Neural cell (in vitro differentiated cells): ENCODE results near the gene STAT3. TPM values are rescaled to one million over a fixed set of nuclear protein-coding genes. Genes with fewer than 3 reads are reported as not detected.
"Not testable (repeated sequence)": the region's sequence is repeated elsewhere in the genome, so short reads cannot be mapped to it uniquely, and the experiment has no call there.

ENCODE experiments used
- H2AFZ ChIP-seq: fragments of 200-600, 300-800 bp; sonication (generic), shearing (Covaris generic); 2 replicates; pipeline ENCODE4 v1.6.0; 2014; ENCODE audit warnings: low read depth, mild to moderate bottlenecking, antibody characterized with exemption, low read length, moderate library complexity
- H3F3A ChIP-seq: fragments of 200-600 bp; shearing (Covaris generic); 2 replicates; pipeline ENCODE4 v1.6.1; 2016; ENCODE audit warnings: mild to moderate bottlenecking, moderate library complexity, mixed read lengths, antibody characterized with exemption, low read length; ENCODE audit not compliant: insufficient read depth, poor library complexity, severe bottlenecking
- H3K27ac ChIP-seq: fragments of 200-600, 300-800 bp; sonication (generic), shearing (Covaris generic); 2 replicates; pipeline ENCODE4 v1.5.1; 2014; ENCODE audit warnings: mild to moderate bottlenecking, low read length, moderate library complexity
- H3K27me3 ChIP-seq: fragments of 300-800, 200-600 bp; sonication (generic), shearing (Covaris generic); 2 replicates; pipeline ENCODE4 v1.6.0; 2014; ENCODE audit warnings: mild to moderate bottlenecking, low read depth, low read length, moderate library complexity; ENCODE audit not compliant: insufficient read depth
- H3K36me3 ChIP-seq: fragments of 300-800, 200-600 bp; sonication (generic), shearing (Covaris generic); 2 replicates; pipeline ENCODE4 v1.5.1; 2014; ENCODE audit warnings: mild to moderate bottlenecking, antibody characterized with exemption, low read length, moderate library complexity; ENCODE audit not compliant: insufficient read depth
- H3K4me2 ChIP-seq: fragments of 300-800, 200-600 bp; sonication (generic), shearing (Covaris generic); 2 replicates; pipeline ENCODE4 v1.6.0; 2014; ENCODE audit warnings: mild to moderate bottlenecking, low read length
- H3K4me3 ChIP-seq: fragments of 300-800, 200-600 bp; sonication (generic), shearing (Covaris generic); 2 replicates; pipeline ENCODE4 v1.5.1; 2014; ENCODE audit warnings: mild to moderate bottlenecking, low read length, moderate library complexity
- H3K79me2 ChIP-seq: fragments of 200-600 bp; shearing (Covaris generic); replicated peaks from 2 replicates; pipeline ENCODE4 v1.6.0; 2014; ENCODE audit warnings: mild to moderate bottlenecking, low read length, moderate library complexity; ENCODE audit not compliant: insufficient read depth
- H3K9ac ChIP-seq: fragments of 300-800, 200-600 bp; sonication (generic), shearing (Covaris generic); 2 replicates; pipeline ENCODE4 v1.6.1; 2016; ENCODE audit warnings: mild to moderate bottlenecking, low read length, mixed read lengths
- H3K9me2 ChIP-seq: fragments of 200-600 bp; shearing (Covaris generic); 2 replicates; pipeline ENCODE4 v1.6.1; 2016; ENCODE audit warnings: mild to moderate bottlenecking, low read length, mixed read lengths; ENCODE audit not compliant: insufficient read depth
- H3K9me3 ChIP-seq: fragments of 200-600, 300-800 bp; sonication (generic), shearing (Covaris generic); 2 replicates; pipeline ENCODE4 v1.6.1; 2016; ENCODE audit warnings: mild to moderate bottlenecking, mixed run types, low read length, moderate library complexity, mixed read lengths
- H4K20me1 ChIP-seq: fragments of 200-600 bp; shearing (Covaris generic); 2 replicates; pipeline ENCODE4 v1.6.1; 2016; ENCODE audit warnings: mild to moderate bottlenecking, mixed run types; ENCODE audit not compliant: insufficient read depth
- CTCF ChIP-seq: fragments of 450-650 bp; IDR thresholded peaks from 2 replicates; pipeline ENCODE4 v1.5.1; 2014; ENCODE audit warnings: antibody characterized with exemption, mild to moderate bottlenecking, moderate library complexity; ENCODE audit not compliant: poor library complexity, severe bottlenecking
- EP300 ChIP-seq: fragments of 450-650 bp; conservative IDR thresholded peaks from 2 replicates; pipeline ENCODE4 v1.6.1; 2014; ENCODE audit warnings: antibody characterized with exemption, mild to moderate bottlenecking, moderate library complexity; ENCODE audit not compliant: poor library complexity, severe bottlenecking
- MXI1 ChIP-seq: fragments of 450-650 bp; conservative IDR thresholded peaks from 2 replicates; pipeline ENCODE4 v1.6.1; 2014; ENCODE audit warnings: antibody characterized with exemption, mild to moderate bottlenecking; ENCODE audit not compliant: poor library complexity, severe bottlenecking
- POLR2AphosphoS5 ChIP-seq: IDR thresholded peaks from 2 replicates; pipeline ENCODE4 v1.6.1; 2012
- RAD21 ChIP-seq: fragments of 450-650 bp; conservative IDR thresholded peaks from 2 replicates; pipeline ENCODE4 v1.6.1; 2014; ENCODE audit warnings: antibody characterized with exemption, mild to moderate bottlenecking, moderate library complexity
- REST ChIP-seq: IDR thresholded peaks from 2 replicates; pipeline ENCODE4 v1.6.1; 2012; ENCODE audit warnings: borderline replicate concordance
- TAF1 ChIP-seq: IDR thresholded peaks from 2 replicates; pipeline ENCODE4 v1.6.1; 2012; ENCODE audit warnings: low read depth
- polyA plus RNA-seq: library from polyadenylated mRNA; depleted of rRNA; stranded (reverse); fragments of >200 nt; gene quantifications from 2 replicates; pipeline ENCODE4 v1.2.3, GENCODE V29; 2014

The STAT3 gene
- polyA plus RNA-seq, 1 donor from 2014 or later, result 24.2 TPM

GRCh38 chr17:42402117-42402516, 13.9 kb upstream of the STAT3 start:
- Histone ChIP-seq H3K4me3 (no peak overlapping the region), H4K20me1 (no peaks in the 10 kb centered on the region), H2AFZ (no peak overlapping the region)

GRCh38 chr17:42400844-42401375, 12.7 kb upstream of the STAT3 start:
- not testable (repeated sequence) for H4K20me1 ChIP-seq, H3K27me3 ChIP-seq, H3K27ac ChIP-seq, H3K79me2 ChIP-seq, H3K9me3 ChIP-seq, H3K9me2 ChIP-seq, H3K4me3 ChIP-seq, H3K4me2 ChIP-seq, H2AFZ ChIP-seq, H3K9ac ChIP-seq, H3K36me3 ChIP-seq, H3F3A ChIP-seq

More at GRCh38 chr17:42402117-42402516, 13.9 kb upstream of the STAT3 start:
- H3K79me2 ChIP-seq, result no peaks in the 10 kb centered on the region
- H3K36me3 ChIP-seq, result no peaks in the 10 kb centered on the region
- no peaks in the 10 kb centered on the region for H3K9me2 ChIP-seq
- H3K4me2 ChIP-seq, result no peak overlapping the region
- no peak overlapping the region for H3K27ac ChIP-seq
- no peaks in the 10 kb centered on the region for H3K27me3 ChIP-seq
- no peaks in the 10 kb centered on the region for H3K9me3 ChIP-seq
- no peak overlapping the region for H3K9ac ChIP-seq
- TF ChIP-seq RAD21, result no peak
- TF ChIP-seq POLR2AphosphoS5, result no peak
- no peak for TF ChIP-seq TAF1
- no peaks in the 10 kb centered on the region for H3F3A ChIP-seq

GRCh38 chr17:42399948-42400843, 12.0 kb upstream of the STAT3 start:
- H2AFZ ChIP-seq, result no peak overlapping the region
- no peak overlapping the region for H3K27ac ChIP-seq
- H3K4me2 ChIP-seq, result no peak overlapping the region
- no peaks in the 10 kb centered on the region for H3K79me2 ChIP-seq
- H3K9ac ChIP-seq, result no peak overlapping the region
- H3K4me3 ChIP-seq, result no peak overlapping the region
- no peaks in the 10 kb centered on the region for H3F3A ChIP-seq
- no peaks in the 10 kb centered on the region for H3K27me3 ChIP-seq
- no peaks in the 10 kb centered on the region for H3K36me3 ChIP-seq
- H3K9me2 ChIP-seq, result no peaks in the 10 kb centered on the region
- H3K9me3 ChIP-seq, result no peaks in the 10 kb centered on the region
- TF ChIP-seq TAF1, result no peak
- no peaks in the 10 kb centered on the region for H4K20me1 ChIP-seq

GRCh38 chr17:42399121-42399520, 10.9 kb upstream of the STAT3 start:
- H3K79me2 ChIP-seq, result no peaks in the 10 kb centered on the region
- no peak overlapping the region for H2AFZ ChIP-seq
- no peak overlapping the region for H3K9ac ChIP-seq
- H3K4me3 ChIP-seq, result no peak overlapping the region
- H4K20me1 ChIP-seq, result no peaks in the 10 kb centered on the region
- no peaks in the 10 kb centered on the region for H3K36me3 ChIP-seq
- no peak overlapping the region for H3K4me2 ChIP-seq
- H3F3A ChIP-seq, result no peaks in the 10 kb centered on the region
- H3K27ac ChIP-seq, result no peak overlapping the region
- H3K9me2 ChIP-seq, result no peaks in the 10 kb centered on the region
- no peaks in the 10 kb centered on the region for H3K27me3 ChIP-seq
- TF ChIP-seq RAD21 (no peak), MXI1 (no peak), TAF1 (no peak), POLR2AphosphoS5 (no peak), EP300 (no peak), CTCF (no peak), REST (no peak)
- no peaks in the 10 kb centered on the region for H3K9me3 ChIP-seq

- not testable (repeated sequence) for H3K9ac ChIP-seq, H3K79me2 ChIP-seq, H4K20me1 ChIP-seq
Measured at GRCh38 chr17:42395601-42396000, 7.4 kb upstream of the STAT3 start.

More at GRCh38 chr17:42395601-42396000, 7.4 kb upstream of the STAT3 start:
- H3K9me3 ChIP-seq, H3K9me2 ChIP-seq, H3K4me2 ChIP-seq, H2AFZ ChIP-seq, H3K4me3 ChIP-seq, H3K27ac ChIP-seq, H3F3A ChIP-seq, H3K36me3 ChIP-seq, H3K27me3 ChIP-seq: not testable (repeated sequence)
